Amniotic epithelial cell (primary cell): ENCODE data around the gene LRCH1.

ENCODE experiments used
- DNase-seq: peaks from one replicate; pipeline ENCODE4 v3.0.0-alpha.2; 2010; ENCODE audit warnings: low read depth

LRCH1 gene

DNA sequence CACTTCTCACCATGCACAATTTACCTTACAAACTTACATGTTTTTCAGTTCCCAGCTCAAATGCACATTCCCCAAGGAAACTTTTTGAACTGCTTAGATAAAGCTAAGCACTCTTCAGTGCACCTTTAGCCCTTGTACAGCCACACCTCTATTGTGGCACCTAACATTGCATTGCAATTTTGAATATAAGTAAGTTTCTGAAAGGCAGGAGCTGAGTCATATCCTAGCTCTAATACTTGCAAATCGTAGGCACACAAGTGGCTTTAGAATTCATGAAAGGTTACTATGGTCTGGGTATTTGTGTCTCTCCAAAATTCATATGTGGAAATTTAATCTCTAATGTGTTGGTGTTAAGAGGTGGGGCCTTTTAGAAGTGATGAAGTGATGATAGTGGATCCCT lies 248.9 kb downstream of the LRCH1 start:
- DNase-seq: no peak
